ENCODE results near the gene GRIA3.
"Not testable (repeated sequence)": the region's sequence is repeated elsewhere in the genome, so short reads cannot be mapped to it uniquely, and the experiment has no call there.

GRIA3 gene

DNA sequence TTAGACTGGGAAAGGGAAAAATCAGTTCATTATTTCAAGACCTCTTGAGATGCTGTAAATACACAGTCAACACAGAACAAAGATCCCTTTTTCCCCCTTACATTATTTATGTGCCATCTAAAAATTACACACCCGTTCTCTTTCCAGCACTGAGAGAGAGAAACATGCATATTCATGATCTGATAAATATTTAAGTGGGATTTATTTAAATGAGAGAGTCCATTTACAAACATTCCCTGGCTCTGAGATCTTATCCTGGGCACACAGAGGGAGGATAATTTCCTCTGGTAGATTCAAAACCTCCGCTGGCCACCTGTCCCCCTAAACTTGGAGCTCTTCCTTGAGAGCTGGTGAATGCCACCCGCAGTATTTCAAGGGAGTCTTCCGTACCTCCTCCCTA is 88.6 kb downstream of the GRIA3 start:
- no peak for DNase-seq (ENCODE audit: low read depth)
- H3K4me3 ChIP-seq (ENCODE audit: low read depth, low read length): no peak overlapping the region
- TF ChIP-seq POLR2A (IDR thresholded peaks at IDR 0.05; ENCODE audit: extremely low read depth, insufficient read length) (no peak), MYC (IDR thresholded peaks at IDR 0.05; ENCODE audit: low read depth, low read length) (no peak)
- TF ChIP-seq, protein P1, sequence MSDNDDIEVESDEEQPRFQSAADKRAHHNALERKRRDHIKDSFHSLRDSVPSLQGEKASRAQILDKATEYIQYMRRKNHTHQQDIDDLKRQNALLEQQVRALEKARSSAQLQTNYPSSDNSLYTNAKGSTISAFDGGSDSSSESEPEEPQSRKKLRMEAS (IDR thresholded peaks at IDR 0.05; ENCODE audit: low read depth, low read length): no peak
- TF ChIP-seq, protein P2, sequence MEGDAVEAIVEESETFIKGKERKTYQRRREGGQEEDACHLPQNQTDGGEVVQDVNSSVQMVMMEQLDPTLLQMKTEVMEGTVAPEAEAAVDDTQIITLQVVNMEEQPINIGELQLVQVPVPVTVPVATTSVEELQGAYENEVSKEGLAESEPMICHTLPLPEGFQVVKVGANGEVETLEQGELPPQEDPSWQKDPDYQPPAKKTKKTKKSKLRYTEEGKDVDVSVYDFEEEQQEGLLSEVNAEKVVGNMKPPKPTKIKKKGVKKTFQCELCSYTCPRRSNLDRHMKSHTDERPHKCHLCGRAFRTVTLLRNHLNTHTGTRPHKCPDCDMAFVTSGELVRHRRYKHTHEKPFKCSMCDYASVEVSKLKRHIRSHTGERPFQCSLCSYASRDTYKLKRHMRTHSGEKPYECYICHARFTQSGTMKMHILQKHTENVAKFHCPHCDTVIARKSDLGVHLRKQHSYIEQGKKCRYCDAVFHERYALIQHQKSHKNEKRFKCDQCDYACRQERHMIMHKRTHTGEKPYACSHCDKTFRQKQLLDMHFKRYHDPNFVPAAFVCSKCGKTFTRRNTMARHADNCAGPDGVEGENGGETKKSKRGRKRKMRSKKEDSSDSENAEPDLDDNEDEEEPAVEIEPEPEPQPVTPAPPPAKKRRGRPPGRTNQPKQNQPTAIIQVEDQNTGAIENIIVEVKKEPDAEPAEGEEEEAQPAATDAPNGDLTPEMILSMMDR (IDR thresholded peaks at IDR 0.05; ENCODE audit: low read depth, low read length): no peak

DNA sequence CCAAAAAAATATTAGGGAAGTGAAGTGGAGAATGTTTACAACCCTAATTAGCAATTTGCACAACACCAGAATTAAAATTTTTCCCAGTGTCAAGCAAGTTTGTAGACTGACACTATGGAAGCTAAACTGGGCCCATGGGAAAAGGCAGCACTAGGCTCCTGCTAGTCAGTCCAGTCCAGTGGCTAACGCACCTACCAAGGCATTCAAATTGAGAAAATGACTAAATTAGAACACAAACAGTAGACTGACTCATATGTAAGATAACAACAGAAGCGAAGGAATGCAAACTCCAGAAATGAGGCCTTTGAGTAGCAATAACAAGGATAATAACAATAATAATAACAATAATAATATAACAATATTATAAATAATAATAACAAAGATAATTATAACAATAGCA is 90.7 kb downstream of the GRIA3 start:
- TF ChIP-seq, protein P1 (IDR thresholded peaks at IDR 0.05; ENCODE audit: low read depth, low read length): no peak
- no peak for TF ChIP-seq MYC (IDR thresholded peaks at IDR 0.05; ENCODE audit: low read depth, low read length)
- TF ChIP-seq, protein P2 (IDR thresholded peaks at IDR 0.05; ENCODE audit: low read depth, low read length): no peak
- no peak for TF ChIP-seq POLR2A (IDR thresholded peaks at IDR 0.05; ENCODE audit: extremely low read depth, insufficient read length)
- no peak for DNase-seq (ENCODE audit: low read depth)
- no peak overlapping the region for H3K4me3 ChIP-seq (ENCODE audit: low read depth, low read length)

DNA sequence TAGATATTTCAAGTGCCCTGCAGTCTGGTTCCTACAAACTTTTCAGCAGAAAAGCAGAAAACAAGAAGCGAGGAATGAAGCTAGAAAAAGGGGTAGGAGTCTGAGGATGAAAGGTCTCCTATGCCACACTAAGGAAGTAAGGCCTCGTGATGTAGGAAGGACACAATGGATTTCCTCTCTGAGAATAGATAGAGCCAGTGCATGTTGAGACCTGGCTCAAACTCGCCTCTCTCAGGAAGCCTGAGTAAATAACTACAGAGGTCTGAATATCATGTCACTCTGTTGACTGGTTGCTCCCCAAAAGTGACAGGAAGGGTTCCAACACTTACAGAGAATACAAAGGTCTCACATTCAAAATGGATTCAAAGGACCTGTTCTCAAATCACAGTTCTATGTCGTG is 93.3 kb downstream of the GRIA3 start:
- TF ChIP-seq MYC (IDR thresholded peaks at IDR 0.05; ENCODE audit: low read depth, low read length) (no peak), POLR2A (IDR thresholded peaks at IDR 0.05; ENCODE audit: extremely low read depth, insufficient read length) (no peak)
- TF ChIP-seq, protein P1 (IDR thresholded peaks at IDR 0.05; ENCODE audit: low read depth, low read length): no peak
- TF ChIP-seq, protein P2 (IDR thresholded peaks at IDR 0.05; ENCODE audit: low read depth, low read length): no peak
- no peak overlapping the region for H3K4me3 ChIP-seq (ENCODE audit: low read depth, low read length)
- DNase-seq (ENCODE audit: low read depth): no peak

- TF ChIP-seq MYC (IDR thresholded peaks at IDR 0.05; ENCODE audit: low read depth, low read length) (no peak), POLR2A (IDR thresholded peaks at IDR 0.05; ENCODE audit: extremely low read depth, insufficient read length) (no peak)
- TF ChIP-seq, protein P1 (IDR thresholded peaks at IDR 0.05; ENCODE audit: low read depth, low read length): no peak
- TF ChIP-seq, protein P2 (IDR thresholded peaks at IDR 0.05; ENCODE audit: low read depth, low read length): no peak
- no peak for DNase-seq (ENCODE audit: low read depth)
Observed at GRCh38 chrX:123277821-123278220, 93.7 kb downstream of the GRIA3 start.

GRCh38 chrX:123282241-123282640 is 98.2 kb downstream of the GRIA3 start:
- H3K4me3 ChIP-seq (ENCODE audit: low read depth, low read length): no peak overlapping the region
- DNase-seq (ENCODE audit: low read depth): no peak
- TF ChIP-seq, protein P2 (IDR thresholded peaks at IDR 0.05; ENCODE audit: low read depth, low read length): no peak
- TF ChIP-seq MYC (IDR thresholded peaks at IDR 0.05; ENCODE audit: low read depth, low read length) (no peak), POLR2A (IDR thresholded peaks at IDR 0.05; ENCODE audit: extremely low read depth, insufficient read length) (no peak)
- TF ChIP-seq, protein P1 (IDR thresholded peaks at IDR 0.05; ENCODE audit: low read depth, low read length): no peak

More at GRCh38 chrX:123277821-123278220, 93.7 kb downstream of the GRIA3 start:
- no peak overlapping the region for H3K4me3 ChIP-seq (ENCODE audit: low read depth, low read length)

- not testable (repeated sequence) for H3K4me3 ChIP-seq (ENCODE audit: low read depth, low read length); DNase-seq (ENCODE audit: low read depth)
Observed at GRCh38 chrX:123283407-123283806, 99.3 kb downstream of the GRIA3 start.

All from NB4 (cell line).